ENCODE measurements around the gene EFTUD2.

Gene EFTUD2

GRCh38 chr17:44875761-44876160 is 23.5 kb downstream of the EFTUD2 start:
- peaks cover 34% of the 10 kb centered on the region for H3K36me3 Mint-ChIP-seq
- no peak overlapping the region for H3K4me3 Mint-ChIP-seq
- DNase-seq = no peak
- H3K27me3 Mint-ChIP-seq = no peaks in the 10 kb centered on the region
- CTCF ChIA-PET = no interaction called here
- H3K9me3 Mint-ChIP-seq = no peaks in the 10 kb centered on the region
- no peaks in the 10 kb centered on the region for H3K4me1 Mint-ChIP-seq
- no peak overlapping the region for H3K27ac Mint-ChIP-seq

GRCh38 chr17:44872131-44872768 is 27.0 kb downstream of the EFTUD2 start:
- no peaks in the 10 kb centered on the region for H3K9me3 Mint-ChIP-seq
- no peaks in the 10 kb centered on the region for H3K4me1 Mint-ChIP-seq
- no peak overlapping the region for H3K27ac Mint-ChIP-seq
- CTCF ChIA-PET = no interaction called here
- H3K4me3 Mint-ChIP-seq = no peak overlapping the region
- H3K27me3 Mint-ChIP-seq = no peaks in the 10 kb centered on the region
- H3K36me3 Mint-ChIP-seq = peaks cover 33% of the 10 kb centered on the region
- no peak for DNase-seq

- peaks cover 30% of the 10 kb centered on the region for H3K36me3 Mint-ChIP-seq
- CTCF ChIA-PET = no interaction called here
- H3K27ac Mint-ChIP-seq = no peak overlapping the region
- peak; percentile 7 for DNase-seq
- H3K4me1 Mint-ChIP-seq = no peaks in the 10 kb centered on the region
- no peaks in the 10 kb centered on the region for H3K9me3 Mint-ChIP-seq
- no peaks in the 10 kb centered on the region for H3K27me3 Mint-ChIP-seq
- H3K4me3 Mint-ChIP-seq = no peak overlapping the region
Measured at GRCh38 chr17:44871556-44871955, 27.7 kb downstream of the EFTUD2 start.

GRCh38 chr17:44867841-44868240 is 31.4 kb downstream of the EFTUD2 start:
- H3K27me3 Mint-ChIP-seq = no peaks in the 10 kb centered on the region
- no peak overlapping the region for H3K27ac Mint-ChIP-seq
- no peak for DNase-seq
- H3K4me1 Mint-ChIP-seq = no peaks in the 10 kb centered on the region
- no peak overlapping the region for H3K4me3 Mint-ChIP-seq
- H3K36me3 Mint-ChIP-seq = peaks cover 44% of the 10 kb centered on the region
- no peaks in the 10 kb centered on the region for H3K9me3 Mint-ChIP-seq
- CTCF ChIA-PET = interaction anchor here (0.7 to 12.9 kb wide), 5 partner anchors 11 to 103 kb away, joined by 3 to 215 read pairs (median 5); no protein-coding TSS in a partner anchor

- peaks cover 36% of the 10 kb centered on the region for H3K36me3 Mint-ChIP-seq
Measured at GRCh38 chr17:44865931-44866330, 33.3 kb downstream of the EFTUD2 start.

DNA sequence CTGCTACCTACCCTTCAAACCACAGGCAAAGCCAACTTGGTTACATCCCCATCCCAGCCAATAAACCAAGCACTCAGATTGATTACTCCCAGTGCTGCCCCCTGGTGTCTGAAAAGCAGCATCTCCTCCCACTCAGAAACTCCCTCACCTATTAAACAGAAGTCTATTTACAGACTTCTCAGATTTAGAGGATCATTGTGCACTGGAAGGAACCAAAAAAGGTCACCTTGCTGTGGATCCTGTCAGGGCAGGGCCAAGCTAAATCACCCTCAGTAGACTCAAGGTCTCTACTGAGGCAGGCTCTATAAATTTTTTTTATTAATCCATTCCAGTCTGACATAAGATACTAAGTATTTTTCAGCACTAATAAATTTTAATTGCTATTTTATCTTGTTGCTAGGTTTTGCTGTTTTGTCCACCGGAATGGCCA is 34.0 kb downstream of the EFTUD2 start:
- Mint-ChIP-seq H3K4me3 (no peak overlapping the region), H3K4me1 (no peaks in the 10 kb centered on the region), H3K27me3 (no peaks in the 10 kb centered on the region), H3K36me3 (peaks cover 36% of the 10 kb centered on the region), H3K27ac (no peak overlapping the region), H3K9me3 (no peaks in the 10 kb centered on the region)
- peak; percentile 80 for DNase-seq
- CTCF ChIA-PET = interaction anchor here (0.6 to 12.9 kb wide), 11 partner anchors 8 to 181 kb away, joined by 3 to 215 read pairs (median 3); no protein-coding TSS in a partner anchor

More at GRCh38 chr17:44865931-44866330, 33.3 kb downstream of the EFTUD2 start:
- Mint-ChIP-seq H3K9me3 (no peaks in the 10 kb centered on the region), H3K27ac (no peak overlapping the region), H3K4me1 (no peaks in the 10 kb centered on the region), H3K4me3 (no peak overlapping the region), H3K27me3 (no peaks in the 10 kb centered on the region)
- CTCF ChIA-PET = interaction anchor here (1.1 to 12.9 kb wide), 8 partner anchors 8 to 155 kb away, joined by 3 to 215 read pairs (median 6); no protein-coding TSS in a partner anchor
- DNase-seq = no peak

DNA sequence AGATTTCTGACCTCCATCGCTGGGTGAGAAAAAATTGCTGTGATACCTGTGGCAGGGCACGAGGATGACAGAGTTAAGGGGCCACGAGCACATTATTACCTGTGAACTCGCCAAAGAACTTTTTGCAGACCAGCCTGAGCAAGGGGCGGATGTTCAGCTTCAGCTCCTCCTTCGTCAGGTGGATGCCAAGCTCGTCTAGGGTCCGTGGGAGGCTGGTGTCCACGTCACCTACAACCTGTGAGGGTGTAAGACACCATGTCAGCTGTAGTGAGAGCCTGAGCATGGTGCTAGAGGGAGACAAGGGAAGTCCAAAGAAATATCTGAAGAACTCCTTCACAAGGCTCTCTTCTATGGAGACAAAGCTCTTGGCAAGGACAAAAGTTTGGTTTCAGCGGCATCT is 34.4 kb downstream of the EFTUD2 start:
- Mint-ChIP-seq H3K27ac (no peak overlapping the region), H3K27me3 (no peaks in the 10 kb centered on the region), H3K4me1 (no peaks in the 10 kb centered on the region), H3K4me3 (no peak overlapping the region), H3K36me3 (peaks cover 36% of the 10 kb centered on the region), H3K9me3 (no peaks in the 10 kb centered on the region)
- no peak for DNase-seq
- CTCF ChIA-PET = interaction anchor here (0.6 to 12.9 kb wide), 11 partner anchors 9 to 181 kb away, joined by 3 to 215 read pairs (median 3); no protein-coding TSS in a partner anchor

- Mint-ChIP-seq H3K36me3 (peaks cover 36% of the 10 kb centered on the region), H3K27ac (no peak overlapping the region), H3K4me3 (no peak overlapping the region), H3K9me3 (no peaks in the 10 kb centered on the region), H3K27me3 (no peaks in the 10 kb centered on the region), H3K4me1 (no peaks in the 10 kb centered on the region)
- CTCF ChIA-PET = interaction anchor here (0.8 to 12.9 kb wide), 5 partner anchors 15 to 236 kb away, joined by 3 to 215 read pairs (median 3); no protein-coding TSS in a partner anchor
- no peak for DNase-seq
Measured at GRCh38 chr17:44863061-44863918, 36.0 kb downstream of the EFTUD2 start.

GRCh38 chr17:44862278-44862914 is 36.8 kb downstream of the EFTUD2 start:
- peaks cover 39% of the 10 kb centered on the region for H3K36me3 Mint-ChIP-seq
- H3K27me3 Mint-ChIP-seq = no peaks in the 10 kb centered on the region
- no peak overlapping the region for H3K27ac Mint-ChIP-seq
- CTCF ChIA-PET = interaction anchor here (1.0 to 12.9 kb wide), 2 partner anchors 16 to 85 kb away, joined by 3 to 215 read pairs; no protein-coding TSS in a partner anchor
- DNase-seq = no peak
- no peaks in the 10 kb centered on the region for H3K9me3 Mint-ChIP-seq
- no peak overlapping the region for H3K4me3 Mint-ChIP-seq
- H3K4me1 Mint-ChIP-seq = no peaks in the 10 kb centered on the region

DNA sequence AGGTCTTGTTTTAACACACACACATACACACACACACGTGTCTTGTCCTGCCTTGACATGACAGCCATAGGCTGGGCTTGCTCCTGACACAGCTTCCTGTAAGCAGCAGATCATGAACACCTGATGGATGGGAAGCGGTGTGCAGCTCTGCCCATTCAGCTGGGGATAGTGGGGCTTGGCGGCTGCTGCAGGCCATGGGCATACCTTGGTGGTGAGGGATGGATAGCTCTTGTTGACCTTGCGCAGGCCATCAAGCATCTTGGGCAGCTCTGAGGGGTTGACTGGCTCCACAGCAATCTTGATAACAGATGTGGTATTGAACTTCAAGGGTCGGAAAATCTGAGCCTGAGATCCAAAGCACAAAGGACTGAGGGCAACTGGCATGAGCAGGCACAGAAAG is 39.5 kb downstream of the EFTUD2 start:
- H3K9me3 Mint-ChIP-seq = no peaks in the 10 kb centered on the region
- CTCF ChIA-PET = interaction anchor here (0.6 to 12.9 kb wide), 4 partner anchors 15 to 240 kb away, joined by 3 to 215 read pairs (median 4); no protein-coding TSS in a partner anchor
- H3K4me3 Mint-ChIP-seq = no peak overlapping the region
- H3K27me3 Mint-ChIP-seq = no peaks in the 10 kb centered on the region
- no peak for DNase-seq
- H3K4me1 Mint-ChIP-seq = no peaks in the 10 kb centered on the region
- H3K36me3 Mint-ChIP-seq = peaks cover 52% of the 10 kb centered on the region
- no peak overlapping the region for H3K27ac Mint-ChIP-seq

DNA sequence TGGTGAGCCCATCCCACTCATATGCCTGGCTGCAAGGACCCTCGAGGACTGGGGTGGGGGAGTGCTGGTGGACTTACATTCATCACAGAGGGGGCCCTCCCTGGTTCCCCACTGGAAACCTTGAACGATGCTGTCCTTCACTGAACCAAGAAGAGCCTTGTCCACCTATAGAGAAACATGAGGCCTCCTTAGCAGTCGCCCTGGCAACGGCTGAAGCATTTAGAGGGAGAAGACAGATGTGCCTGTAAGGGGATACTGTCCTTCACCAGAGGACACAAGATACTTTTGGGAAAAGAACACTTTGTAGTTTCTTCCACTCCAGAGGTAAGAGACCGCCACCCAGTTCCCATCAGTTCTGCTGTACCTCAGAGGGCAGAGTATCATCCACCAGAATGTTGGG is 45.1 kb downstream of the EFTUD2 start:
- CTCF ChIA-PET = interaction anchor here (2.7 kb wide), 1 partner anchor 13 kb away, joined by 6 read pairs; no protein-coding TSS in a partner anchor
- no peaks in the 10 kb centered on the region for H3K27me3 Mint-ChIP-seq
- no peak for DNase-seq
- no peaks in the 10 kb centered on the region for H3K4me1 Mint-ChIP-seq
- H3K27ac Mint-ChIP-seq = no peak overlapping the region
- peaks cover 54% of the 10 kb centered on the region for H3K36me3 Mint-ChIP-seq
- H3K4me3 Mint-ChIP-seq = no peak overlapping the region
- H3K9me3 Mint-ChIP-seq = no peaks in the 10 kb centered on the region

DNA sequence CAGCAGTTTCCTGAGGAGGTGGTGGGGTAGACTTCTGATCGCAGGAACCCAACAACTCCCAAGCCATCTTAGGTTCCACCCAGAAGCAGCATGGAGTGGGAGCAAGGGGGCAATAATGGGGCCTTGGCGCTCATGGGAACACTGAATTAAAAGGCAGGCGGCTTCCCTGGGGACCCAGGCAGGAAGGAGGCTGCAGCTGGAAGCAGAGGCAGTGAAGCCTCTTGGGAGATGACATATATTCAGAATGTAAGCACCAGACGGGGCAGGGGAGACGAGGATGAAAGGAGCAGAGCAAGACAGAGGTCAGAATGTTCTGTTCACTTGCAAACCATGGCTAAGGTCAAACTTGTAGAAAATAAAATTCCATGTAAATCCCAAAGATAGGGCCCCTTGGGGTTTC is 48.6 kb downstream of the EFTUD2 start:
- Mint-ChIP-seq H3K36me3 (peaks cover 37% of the 10 kb centered on the region), H3K27ac (peak overlapping the region; percentile 64)
- CTCF ChIA-PET = no interaction called here

DNA sequence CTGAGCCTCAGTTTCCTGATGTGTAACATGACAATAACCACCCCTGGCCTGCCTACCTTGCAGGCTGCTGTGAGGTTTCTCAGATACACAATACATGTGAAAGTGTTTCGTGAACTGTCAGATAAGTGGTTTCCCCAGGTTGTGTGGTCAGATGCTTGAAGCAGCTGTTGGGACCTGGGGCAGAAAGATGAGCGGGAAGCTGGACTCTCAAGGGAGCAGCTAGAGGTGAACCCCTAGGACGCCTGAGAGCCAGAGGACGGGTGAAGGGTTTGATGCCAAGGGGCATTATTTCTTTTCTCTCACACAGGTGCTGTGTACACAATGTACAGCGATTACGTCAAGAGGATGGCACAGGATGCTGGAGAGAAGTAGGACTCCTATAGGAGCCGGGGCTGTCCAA is 49.2 kb downstream of the EFTUD2 start:
- H3K27ac Mint-ChIP-seq = no peak overlapping the region
- no peak overlapping the region for H3K4me3 Mint-ChIP-seq
- no peaks in the 10 kb centered on the region for H3K27me3 Mint-ChIP-seq
- H3K9me3 Mint-ChIP-seq = no peaks in the 10 kb centered on the region
- no peak for DNase-seq
- no peaks in the 10 kb centered on the region for H3K4me1 Mint-ChIP-seq
- H3K36me3 Mint-ChIP-seq = peaks cover 36% of the 10 kb centered on the region
- CTCF ChIA-PET = no interaction called here

More for the DNA sequence above, 48.6 kb downstream of the EFTUD2 start:
- no peaks in the 10 kb centered on the region for H3K9me3 Mint-ChIP-seq
- H3K27me3 Mint-ChIP-seq = no peaks in the 10 kb centered on the region
- H3K4me3 Mint-ChIP-seq = no peak overlapping the region
- DNase-seq = no peak
- no peaks in the 10 kb centered on the region for H3K4me1 Mint-ChIP-seq

DNA sequence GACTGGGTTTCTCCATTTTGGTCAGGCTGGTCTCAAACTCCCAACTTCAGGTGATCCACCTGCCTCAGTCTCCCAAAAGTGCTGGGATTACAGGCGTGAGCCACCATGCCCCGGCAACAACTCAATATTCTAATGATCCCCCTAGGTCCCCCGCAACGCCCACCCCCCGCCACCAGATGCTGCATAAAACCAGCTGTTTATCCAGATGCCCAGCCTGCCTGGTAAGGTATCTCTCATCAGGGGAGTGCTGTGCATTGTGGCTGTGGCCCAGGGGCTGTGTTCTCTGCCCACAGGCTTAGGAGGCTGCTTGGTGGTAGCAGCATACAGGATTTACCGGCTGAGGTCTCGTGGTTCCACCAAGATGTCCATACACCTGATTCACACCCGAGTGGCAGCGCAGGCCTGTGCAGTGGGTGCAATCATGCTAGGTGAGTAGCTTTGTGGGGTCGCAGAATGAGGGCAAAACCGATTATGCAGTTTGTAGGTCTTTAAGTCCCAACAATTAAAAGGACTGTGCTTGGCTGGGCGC is 50.2 kb downstream of the EFTUD2 start:
- Mint-ChIP-seq H3K9me3 (no peaks in the 10 kb centered on the region), H3K27ac (no peak overlapping the region), H3K4me1 (no peaks in the 10 kb centered on the region), H3K4me3 (no peak overlapping the region), H3K27me3 (no peaks in the 10 kb centered on the region), H3K36me3 (peaks cover 26% of the 10 kb centered on the region)
- CTCF ChIA-PET = interaction anchor here (1.3 kb wide), 1 partner anchor 70 kb away, joined by 4 read pairs; no protein-coding TSS in a partner anchor
- DNase-seq = no peak

Measured in activated naive CD4-positive, alpha-beta T cell treated with anti-CD3 and anti-CD28 coated beads, Interleukin-2, amount 10 ng/mL, durations not matched to agents 7 days and 5 days (primary cell).